ENCODE data around the gene OR2T5.
"Not testable (repeated sequence)": the region's sequence is repeated elsewhere in the genome, so short reads cannot be mapped to it uniquely, and the experiment has no call there.

Gene OR2T5

GRCh38 chr1:248475660-248476059, 12.7 kb upstream of the OR2T5 start:
- H3K4me1 ChIP-seq (ENCODE audit: low read length); H3K36me3 ChIP-seq (replicated peaks; ENCODE audit: insufficient read depth, low read length); H3K9ac ChIP-seq (ENCODE audit: low read length); H2AFZ ChIP-seq (ENCODE audit: low read length); H3K4me3 ChIP-seq (ENCODE audit: low read length); H3K9me3 ChIP-seq (replicated peaks; ENCODE audit: insufficient read depth, low read length); H4K20me1 ChIP-seq (ENCODE audit: insufficient read depth, low read length); H3K4me2 ChIP-seq (ENCODE audit: low read depth, low read length); H3K79me2 ChIP-seq (ENCODE audit: low read length); H3F3A ChIP-seq (ENCODE audit: insufficient read depth, low read length); DNase-seq; H3K9me2 ChIP-seq (replicated peaks; ENCODE audit: insufficient read depth, low read length); H3K27me3 ChIP-seq (replicated peaks; ENCODE audit: insufficient read depth, low read length); H3K27ac ChIP-seq (ENCODE audit: low read length): not testable (repeated sequence)

- H3K9me3 ChIP-seq (replicated peaks; ENCODE audit: insufficient read depth, low read length); H3K9ac ChIP-seq (ENCODE audit: low read length); H3K79me2 ChIP-seq (ENCODE audit: low read length); H3K27ac ChIP-seq (ENCODE audit: low read length); H3K27me3 ChIP-seq (replicated peaks; ENCODE audit: insufficient read depth, low read length); H3K9me2 ChIP-seq (replicated peaks; ENCODE audit: insufficient read depth, low read length); H3K36me3 ChIP-seq (replicated peaks; ENCODE audit: insufficient read depth, low read length); H3F3A ChIP-seq (ENCODE audit: insufficient read depth, low read length); H3K4me1 ChIP-seq (ENCODE audit: low read length); H2AFZ ChIP-seq (ENCODE audit: low read length); H4K20me1 ChIP-seq (ENCODE audit: insufficient read depth, low read length): not testable (repeated sequence)
- H3K4me2 ChIP-seq (ENCODE audit: low read depth, low read length), result peak overlapping the region; percentile 70; the same call in 1 of the 2 replicates
- DNase-seq, result peak; percentile 68
- peak overlapping the region; percentile 33; the same call in 1 of the 2 replicates for H3K4me3 ChIP-seq (ENCODE audit: low read length)
These were observed 6.5 kb upstream of the OR2T5 start for GRCh38 chr1:248481686-248482579.

GRCh38 chr1:248496661-248497060, 8.3 kb downstream of the OR2T5 start:
- H3K36me3 ChIP-seq (replicated peaks; ENCODE audit: insufficient read depth, low read length); H3K27me3 ChIP-seq (replicated peaks; ENCODE audit: insufficient read depth, low read length); H3K4me2 ChIP-seq (ENCODE audit: low read depth, low read length); H3K4me1 ChIP-seq (ENCODE audit: low read length); H3K27ac ChIP-seq (ENCODE audit: low read length); H3K4me3 ChIP-seq (ENCODE audit: low read length); H3F3A ChIP-seq (ENCODE audit: insufficient read depth, low read length); DNase-seq; H4K20me1 ChIP-seq (ENCODE audit: insufficient read depth, low read length); H3K79me2 ChIP-seq (ENCODE audit: low read length); H3K9ac ChIP-seq (ENCODE audit: low read length); H3K9me3 ChIP-seq (replicated peaks; ENCODE audit: insufficient read depth, low read length); H2AFZ ChIP-seq (ENCODE audit: low read length); H3K9me2 ChIP-seq (replicated peaks; ENCODE audit: insufficient read depth, low read length): not testable (repeated sequence)

DNA sequence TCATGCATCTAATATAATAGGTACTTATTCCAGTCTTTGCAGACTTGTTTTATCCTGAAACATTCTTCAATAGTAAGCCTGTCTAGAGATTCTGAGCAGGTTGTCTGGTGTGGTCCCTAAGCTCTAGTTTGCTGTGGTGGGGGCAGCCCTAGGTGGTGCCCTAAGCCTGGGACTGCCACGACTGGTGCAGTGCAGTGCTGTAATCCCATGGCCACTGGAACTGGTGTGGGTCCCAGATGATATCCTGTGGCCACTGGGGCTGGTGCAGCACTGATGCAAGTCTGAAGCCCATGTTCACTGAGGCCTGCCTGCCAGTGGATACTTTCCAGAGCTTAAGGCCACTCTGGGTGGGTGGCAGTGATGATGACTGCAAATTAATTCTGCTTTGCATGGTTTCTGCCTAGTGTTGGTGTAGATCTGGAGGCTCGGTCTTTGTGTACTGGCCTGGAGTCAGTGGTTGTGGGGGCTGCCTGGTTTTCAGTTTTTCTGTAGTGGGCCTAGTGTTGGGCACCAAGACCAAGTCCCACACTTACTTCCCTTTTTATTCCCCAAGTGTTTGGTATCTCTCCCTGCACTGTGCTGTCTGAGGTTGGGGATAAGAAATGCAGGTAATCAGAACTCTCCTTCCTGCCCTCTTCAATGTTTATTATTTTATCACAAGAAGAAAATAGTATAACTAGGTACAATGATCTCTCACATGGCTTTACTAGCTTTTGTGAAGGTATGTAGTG, 12.1 kb downstream of the OR2T5 start:
- not testable (repeated sequence) for DNase-seq; H3K36me3 ChIP-seq (replicated peaks; ENCODE audit: insufficient read depth, low read length); H3K9me3 ChIP-seq (replicated peaks; ENCODE audit: insufficient read depth, low read length); H3K4me1 ChIP-seq (ENCODE audit: low read length); H3K27me3 ChIP-seq (replicated peaks; ENCODE audit: insufficient read depth, low read length); H3K4me2 ChIP-seq (ENCODE audit: low read depth, low read length); H3K9ac ChIP-seq (ENCODE audit: low read length); H2AFZ ChIP-seq (ENCODE audit: low read length); H4K20me1 ChIP-seq (ENCODE audit: insufficient read depth, low read length); H3F3A ChIP-seq (ENCODE audit: insufficient read depth, low read length); H3K9me2 ChIP-seq (replicated peaks; ENCODE audit: insufficient read depth, low read length); H3K4me3 ChIP-seq (ENCODE audit: low read length); H3K79me2 ChIP-seq (ENCODE audit: low read length); H3K27ac ChIP-seq (ENCODE audit: low read length)

GRCh38 chr1:248507773-248508172, 19.4 kb downstream of the OR2T5 start, which contains the start of gene OR2G6:
TSS of gene OR2G6 (plus strand) at chr1:248508073. CDS start at chr1:248521647, 13,574 bp downstream.
- H3K9me2 ChIP-seq (replicated peaks; ENCODE audit: insufficient read depth, low read length); H3K27me3 ChIP-seq (replicated peaks; ENCODE audit: insufficient read depth, low read length); H2AFZ ChIP-seq (ENCODE audit: low read length); DNase-seq; H3K9ac ChIP-seq (ENCODE audit: low read length); H3K9me3 ChIP-seq (replicated peaks; ENCODE audit: insufficient read depth, low read length); H3K36me3 ChIP-seq (replicated peaks; ENCODE audit: insufficient read depth, low read length); H3K4me2 ChIP-seq (ENCODE audit: low read depth, low read length); H3F3A ChIP-seq (ENCODE audit: insufficient read depth, low read length); H3K4me1 ChIP-seq (ENCODE audit: low read length); H4K20me1 ChIP-seq (ENCODE audit: insufficient read depth, low read length); H3K27ac ChIP-seq (ENCODE audit: low read length); H3K4me3 ChIP-seq (ENCODE audit: low read length); H3K79me2 ChIP-seq (ENCODE audit: low read length): not testable (repeated sequence)

GRCh38 chr1:248510217-248510616, 21.8 kb downstream of the OR2T5 start:
- H2AFZ ChIP-seq (ENCODE audit: low read length); H4K20me1 ChIP-seq (ENCODE audit: insufficient read depth, low read length); H3K4me1 ChIP-seq (ENCODE audit: low read length); H3F3A ChIP-seq (ENCODE audit: insufficient read depth, low read length); H3K36me3 ChIP-seq (replicated peaks; ENCODE audit: insufficient read depth, low read length); DNase-seq; H3K4me2 ChIP-seq (ENCODE audit: low read depth, low read length); H3K79me2 ChIP-seq (ENCODE audit: low read length); H3K27ac ChIP-seq (ENCODE audit: low read length); H3K9me3 ChIP-seq (replicated peaks; ENCODE audit: insufficient read depth, low read length); H3K4me3 ChIP-seq (ENCODE audit: low read length); H3K27me3 ChIP-seq (replicated peaks; ENCODE audit: insufficient read depth, low read length); H3K9me2 ChIP-seq (replicated peaks; ENCODE audit: insufficient read depth, low read length); H3K9ac ChIP-seq (ENCODE audit: low read length): not testable (repeated sequence)
